Suprapubic skin (tissue), 4 donors: ENCODE data around the gene CCDC178. TPM values are rescaled to one million over a fixed set of nuclear protein-coding genes. Genes with fewer than 3 reads are reported as not detected.
"Not testable (repeated sequence)": the region's sequence is repeated elsewhere in the genome, so short reads cannot be mapped to it uniquely, and the experiment has no call there.

Experiments
- DNase-seq, 2 donors: peaks; one replicate each; pipeline ENCODE4 v3.0.0-alpha.2; 2019; ENCODE audit warnings: low spot score in 2 of 2
- H3K27ac ChIP-seq: fragments of 200-600 bp; sonication (generic); one replicate; pipeline ENCODE4 v1.5.1; 2019
- H3K27me3 ChIP-seq: fragments of 200-600 bp; sonication (generic); one replicate; pipeline ENCODE4 v1.5.1; 2019
- H3K36me3 ChIP-seq: fragments of 200-600 bp; sonication (generic); one replicate; pipeline ENCODE4 v1.5.1; 2019
- H3K4me1 ChIP-seq: fragments of 200-600 bp; sonication (generic); one replicate; pipeline ENCODE4 v1.5.1; 2019
- H3K4me3 ChIP-seq: fragments of 200-600 bp; sonication (generic); one replicate; pipeline ENCODE4 v1.5.1; 2019; ENCODE audit warnings: mild to moderate bottlenecking
- H3K9me3 ChIP-seq: fragments of 200-600 bp; sonication (generic); one replicate; pipeline ENCODE4 v1.5.1; 2019
- EP300 ChIP-seq: sonication (generic); formaldehyde crosslinking; IDR thresholded peaks from one replicate; pipeline ENCODE4 v1.6.1; 2017; ENCODE audit warnings: antibody characterized with exemption
- POLR2A ChIP-seq, 2 donors: fragments of 450-650 bp; IDR thresholded peaks; one replicate each; pipeline ENCODE4 v1.6.1; 2017; ENCODE audit warnings: antibody characterized with exemption in 2 of 2, mild to moderate bottlenecking in 2 of 2, moderate library complexity in 2 of 2
- POLR2AphosphoS5 ChIP-seq, 3 donors: sonication (generic); formaldehyde crosslinking; IDR thresholded peaks; one replicate each; pipeline ENCODE4 v1.6.1; 2017; ENCODE audit warnings: antibody characterized with exemption in 3 of 3
- WGBS: methylation state at CpG from one replicate; pipeline ENCODE4 v1.1.5; 2018; 5-methylcytosine and 5-hydroxymethylcytosine counted together
- total RNA-seq, 4 donors: library from RNA; depleted of rRNA; stranded (reverse); fragments of >200 nt; gene quantifications; one replicate each; pipeline ENCODE4 v1.1.0, GENCODE V29; 2016
- TF ChIP-seq, protein P1 (sequence below), 2 donors: fragments of 200-600 bp in 1 of 2; fragments of 450-650 bp in 1 of 2; sonication (generic) in 1 of 2; IDR thresholded peaks; one replicate each; pipeline ENCODE4 v1.5.1; 2016 to 2019; ENCODE audit warnings: antibody characterized with exemption in 2 of 2, mild to moderate bottlenecking in 1 of 2, moderate library complexity in 1 of 2

Gene CCDC178
- total RNA-seq, 4 donors from 2014 or later = not detected

DNA sequence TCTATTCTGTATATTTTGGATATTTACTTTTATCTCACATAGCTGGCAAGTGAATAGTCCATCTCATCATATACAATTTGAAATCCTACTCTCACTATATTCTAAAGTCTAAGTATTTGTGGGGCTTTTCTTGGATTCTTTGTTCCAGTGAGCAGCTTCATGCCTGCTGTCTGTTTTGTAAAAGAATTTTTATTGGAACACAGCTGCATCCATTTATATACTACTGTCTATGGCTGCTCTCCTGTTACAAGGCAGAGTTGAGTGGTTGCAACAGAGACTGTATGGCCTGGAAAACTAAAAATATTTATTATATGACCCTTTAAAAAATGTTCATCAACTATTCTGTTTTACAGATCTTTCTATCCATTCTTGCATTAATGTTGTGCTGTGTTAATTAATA is 474.4 kb downstream of the CCDC178 start:
- H3K4me1 ChIP-seq = no peaks in the 10 kb centered on the region
- TF ChIP-seq, protein P1, sequence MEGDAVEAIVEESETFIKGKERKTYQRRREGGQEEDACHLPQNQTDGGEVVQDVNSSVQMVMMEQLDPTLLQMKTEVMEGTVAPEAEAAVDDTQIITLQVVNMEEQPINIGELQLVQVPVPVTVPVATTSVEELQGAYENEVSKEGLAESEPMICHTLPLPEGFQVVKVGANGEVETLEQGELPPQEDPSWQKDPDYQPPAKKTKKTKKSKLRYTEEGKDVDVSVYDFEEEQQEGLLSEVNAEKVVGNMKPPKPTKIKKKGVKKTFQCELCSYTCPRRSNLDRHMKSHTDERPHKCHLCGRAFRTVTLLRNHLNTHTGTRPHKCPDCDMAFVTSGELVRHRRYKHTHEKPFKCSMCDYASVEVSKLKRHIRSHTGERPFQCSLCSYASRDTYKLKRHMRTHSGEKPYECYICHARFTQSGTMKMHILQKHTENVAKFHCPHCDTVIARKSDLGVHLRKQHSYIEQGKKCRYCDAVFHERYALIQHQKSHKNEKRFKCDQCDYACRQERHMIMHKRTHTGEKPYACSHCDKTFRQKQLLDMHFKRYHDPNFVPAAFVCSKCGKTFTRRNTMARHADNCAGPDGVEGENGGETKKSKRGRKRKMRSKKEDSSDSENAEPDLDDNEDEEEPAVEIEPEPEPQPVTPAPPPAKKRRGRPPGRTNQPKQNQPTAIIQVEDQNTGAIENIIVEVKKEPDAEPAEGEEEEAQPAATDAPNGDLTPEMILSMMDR (IDR thresholded peaks at IDR 0.05) = no peak
- TF ChIP-seq EP300 (no peak), POLR2A (IDR thresholded peaks at IDR 0.05) (no peak), POLR2AphosphoS5 (IDR thresholded peaks at IDR 0.05) (no peak)
- H3K27me3 ChIP-seq = no peaks in the 10 kb centered on the region
- DNase-seq = no peak
- H3K36me3 ChIP-seq = no peaks in the 10 kb centered on the region
- H3K4me3 ChIP-seq = no peak overlapping the region
- no peak overlapping the region for H3K27ac ChIP-seq
- no peaks in the 10 kb centered on the region for H3K9me3 ChIP-seq

DNA sequence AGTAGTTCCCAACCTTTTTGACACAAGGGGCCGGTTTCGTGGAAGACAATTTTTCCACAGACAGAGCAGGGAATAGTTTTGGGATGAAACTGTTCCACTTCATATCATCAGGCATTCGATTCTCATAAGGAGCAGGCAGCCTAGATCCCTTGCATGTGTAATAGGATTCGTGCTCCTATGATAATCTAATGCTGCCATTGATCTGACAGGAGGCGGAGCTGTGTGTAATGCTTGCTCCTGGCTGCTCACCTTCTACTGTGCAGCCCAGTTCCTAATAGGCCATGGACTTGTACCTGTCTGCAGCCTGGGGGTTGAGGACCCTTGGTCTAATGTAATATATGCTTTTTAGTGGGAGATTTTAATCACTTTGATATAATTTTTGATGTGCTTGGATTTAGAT is 479.0 kb downstream of the CCDC178 start:
- no peak for DNase-seq
- no peaks in the 10 kb centered on the region for H3K9me3 ChIP-seq
- H3K27ac ChIP-seq = no peak overlapping the region
- H3K36me3 ChIP-seq = no peaks in the 10 kb centered on the region
- no peaks in the 10 kb centered on the region for H3K4me1 ChIP-seq
- H3K27me3 ChIP-seq = no peaks in the 10 kb centered on the region
- no peak overlapping the region for H3K4me3 ChIP-seq
- WGBS = 82% methylated on average over 5 of the region's 5 CpGs
- no peak for TF ChIP-seq POLR2AphosphoS5 (IDR thresholded peaks at IDR 0.05)
- TF ChIP-seq, protein P1 (IDR thresholded peaks at IDR 0.05) = no peak
- no peak for TF ChIP-seq EP300
- no peak for TF ChIP-seq POLR2A (IDR thresholded peaks at IDR 0.05)

GRCh38 chr18:32958746-32959145 is 481.8 kb downstream of the CCDC178 start:
- no peak for DNase-seq
- Histone ChIP-seq H3K4me3 (no peak overlapping the region), H3K36me3 (no peaks in the 10 kb centered on the region), H3K27ac (no peak overlapping the region), H3K4me1 (no peaks in the 10 kb centered on the region), H3K9me3 (no peaks in the 10 kb centered on the region), H3K27me3 (no peaks in the 10 kb centered on the region)
- TF ChIP-seq, protein P1 (IDR thresholded peaks at IDR 0.05) = no peak
- no peak for TF ChIP-seq POLR2A (IDR thresholded peaks at IDR 0.05)
- TF ChIP-seq POLR2AphosphoS5 (IDR thresholded peaks at IDR 0.05) = no peak
- TF ChIP-seq EP300 = no peak
- WGBS = 94% methylated on average over 1 of the region's 1 CpG

GRCh38 chr18:32956591-32957315 is 483.8 kb downstream of the CCDC178 start:
- TF ChIP-seq, protein P1 (IDR thresholded peaks at IDR 0.05) = no peak
- WGBS = 41% methylated on average over 3 of the region's 3 CpGs
- no peaks in the 10 kb centered on the region for H3K9me3 ChIP-seq
- no peaks in the 10 kb centered on the region for H3K36me3 ChIP-seq
- DNase-seq = no peak
- H3K4me1 ChIP-seq = no peaks in the 10 kb centered on the region
- H3K27me3 ChIP-seq = no peaks in the 10 kb centered on the region
- H3K4me3 ChIP-seq = no peak overlapping the region
- no peak overlapping the region for H3K27ac ChIP-seq

- not testable (repeated sequence) for H3K9me3 ChIP-seq, H3K36me3 ChIP-seq, H3K27ac ChIP-seq, H3K4me3 ChIP-seq, H3K27me3 ChIP-seq, DNase-seq, H3K4me1 ChIP-seq
- WGBS = 82% methylated on average over 2 of the region's 2 CpGs
Observed at GRCh38 chr18:32952318-32952717, 488.2 kb downstream of the CCDC178 start.

GRCh38 chr18:32937597-32937996 is 502.9 kb downstream of the CCDC178 start:
- H3K9me3 ChIP-seq = no peaks in the 10 kb centered on the region
- no peaks in the 10 kb centered on the region for H3K4me1 ChIP-seq
- no peaks in the 10 kb centered on the region for H3K36me3 ChIP-seq
- DNase-seq = no peak
- 68% methylated on average over 5 of the region's 5 CpGs for WGBS
- no peak overlapping the region for H3K4me3 ChIP-seq
- no peaks in the 10 kb centered on the region for H3K27me3 ChIP-seq
- no peak overlapping the region for H3K27ac ChIP-seq
- TF ChIP-seq POLR2AphosphoS5 (IDR thresholded peaks at IDR 0.05) (no peak), POLR2A (IDR thresholded peaks at IDR 0.05) (no peak)
